ENCODE results near the gene EPHA6.

The EPHA6 gene

DNA sequence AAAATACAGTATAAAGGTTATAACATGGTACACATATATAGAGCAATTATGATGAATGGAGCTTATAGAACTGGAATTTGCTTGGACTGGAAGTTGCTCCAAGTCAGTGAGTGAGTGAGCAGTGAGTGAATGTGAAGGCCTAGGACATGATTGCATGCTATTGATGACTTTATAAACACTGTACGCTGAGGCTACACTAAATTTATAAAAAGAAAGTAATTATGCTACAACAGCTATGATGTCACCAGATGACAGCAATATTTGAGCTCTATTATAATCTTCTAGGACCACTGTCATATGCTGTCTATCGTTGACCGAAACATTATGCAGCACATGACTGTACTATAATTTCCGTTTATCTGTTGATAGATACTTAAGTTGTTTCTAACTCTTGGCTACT lies 463.3 kb downstream of the EPHA6 start:
- DNase-seq (ENCODE audit: low spot score): no peak

DNA sequence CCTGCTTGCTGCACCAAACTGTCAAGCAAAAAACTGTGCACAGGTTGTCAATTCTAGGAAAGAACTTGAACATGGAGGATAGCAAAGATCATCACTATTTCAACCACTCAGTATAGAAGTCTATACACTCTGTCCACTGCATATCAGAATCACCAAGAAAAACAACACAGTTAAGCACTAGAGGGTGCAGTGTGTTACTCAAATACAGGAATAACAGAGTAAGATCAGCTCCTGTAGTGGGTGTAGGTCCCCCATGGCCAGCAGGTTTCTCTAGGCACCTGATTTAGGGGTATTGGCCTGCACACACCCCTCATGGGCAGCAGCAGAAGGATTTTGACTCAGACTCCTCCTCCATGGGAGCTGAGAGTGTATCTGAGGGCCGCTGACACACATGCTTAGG lies 464.1 kb downstream of the EPHA6 start:
- no peak for DNase-seq (ENCODE audit: low spot score)

DNA sequence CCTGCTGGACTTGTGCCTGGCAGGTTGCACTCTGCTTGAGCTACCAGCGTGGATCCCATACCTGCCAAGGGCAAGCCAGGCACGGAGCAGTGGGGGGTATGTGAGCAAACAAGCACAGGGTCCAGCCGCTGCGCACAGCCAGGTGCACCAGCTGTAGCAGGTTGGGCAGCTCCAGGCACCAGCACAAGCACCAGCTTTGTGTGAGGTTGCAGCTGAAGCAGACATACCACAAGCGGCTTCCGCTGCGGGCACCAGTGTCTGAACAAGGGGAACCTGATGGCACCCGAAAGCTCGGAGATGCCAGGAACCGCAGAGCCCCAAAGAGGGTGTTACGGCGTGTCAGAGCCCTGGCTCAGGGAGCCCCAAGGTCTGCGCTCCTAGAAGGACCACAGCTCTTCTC lies 477.5 kb downstream of the EPHA6 start:
- no peak for DNase-seq (ENCODE audit: low spot score)

DNA sequence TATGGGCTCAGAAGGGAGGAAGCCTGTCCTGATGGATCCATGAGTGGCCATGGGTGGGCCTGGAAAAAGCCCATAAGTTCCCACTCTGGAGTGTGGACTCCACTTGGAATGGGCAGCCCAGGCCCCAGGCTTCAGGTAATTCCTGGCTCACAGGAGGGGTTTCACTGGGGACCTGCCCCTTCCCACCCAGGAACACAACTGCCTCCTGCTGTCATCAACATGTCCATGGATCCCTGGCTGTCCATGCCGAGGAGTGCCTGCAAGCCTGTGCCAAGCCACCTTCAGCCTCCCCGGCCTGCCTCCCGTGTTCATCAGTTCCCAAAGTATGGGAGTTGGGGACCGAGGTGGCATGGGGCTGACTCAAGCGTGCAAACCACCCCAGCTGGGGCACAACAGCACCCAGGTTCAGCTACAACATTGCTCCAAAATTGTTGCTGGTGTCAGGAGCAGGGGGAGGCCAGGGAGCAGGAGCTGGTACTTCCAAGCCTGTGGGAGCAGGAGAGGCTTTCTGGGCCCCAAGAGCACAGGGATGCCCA lies 479.3 kb downstream of the EPHA6 start:
- DNase-seq (ENCODE audit: low spot score): no peak

DNA sequence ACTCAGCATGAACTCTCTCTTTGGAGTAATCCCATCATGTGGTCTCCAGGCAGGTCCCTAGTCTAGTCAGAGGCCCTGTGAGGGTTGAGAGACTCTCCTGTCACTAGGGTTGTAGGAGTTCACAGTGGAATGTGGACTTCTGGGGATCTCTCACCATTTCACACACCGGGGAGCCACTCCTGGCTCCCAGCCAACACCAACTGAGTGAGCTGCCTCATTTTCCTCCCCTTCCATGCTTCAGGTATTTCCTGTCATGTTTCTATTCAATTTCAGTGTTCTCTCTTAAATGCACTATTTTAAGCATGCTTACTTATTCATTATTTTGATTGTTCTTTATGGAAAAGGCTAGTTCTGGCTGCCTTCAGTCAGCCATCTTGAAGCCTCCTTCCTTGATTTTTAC lies 482.6 kb downstream of the EPHA6 start:
- no peak for DNase-seq (ENCODE audit: low spot score)

DNA sequence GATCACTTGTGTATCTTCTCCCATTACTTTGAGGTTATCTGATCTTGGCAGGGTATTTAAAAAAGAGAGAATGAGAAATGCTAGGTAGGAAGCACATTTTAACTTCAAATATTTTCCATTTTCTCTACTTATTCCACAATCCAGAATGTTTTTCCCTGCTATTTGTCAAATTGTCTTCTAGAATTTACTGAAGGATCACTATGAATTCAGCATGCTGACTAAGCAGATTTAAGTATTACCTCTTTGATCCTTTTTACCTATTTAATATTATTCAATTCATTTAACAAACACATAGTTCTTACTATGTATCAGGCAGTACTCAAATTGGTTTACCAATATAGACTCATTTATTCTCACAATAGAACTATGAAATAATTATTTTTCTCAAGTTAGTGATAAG lies 486.7 kb downstream of the EPHA6 start:
- DNase-seq (ENCODE audit: low spot score): no peak

DNA sequence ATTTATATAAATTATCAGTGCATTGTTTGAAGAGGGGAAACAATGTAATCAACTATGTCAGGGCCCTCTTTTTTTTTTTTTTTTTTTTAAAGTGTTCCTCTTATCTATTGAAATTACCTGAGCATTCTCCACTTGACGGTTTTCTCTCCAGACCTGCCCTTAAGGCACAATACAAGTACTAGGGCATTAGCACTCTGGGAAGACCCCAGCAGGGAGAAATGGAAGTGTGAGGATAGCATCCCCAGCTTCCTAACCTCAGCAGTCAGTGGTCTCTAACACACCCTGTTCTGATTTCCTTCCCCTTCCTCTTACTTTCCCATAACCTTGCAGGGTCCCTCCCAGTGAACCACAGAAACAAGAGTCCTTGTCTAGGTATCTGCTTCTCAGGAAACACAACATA lies 491.8 kb downstream of the EPHA6 start:
- DNase-seq (ENCODE audit: low spot score): no peak

DNA sequence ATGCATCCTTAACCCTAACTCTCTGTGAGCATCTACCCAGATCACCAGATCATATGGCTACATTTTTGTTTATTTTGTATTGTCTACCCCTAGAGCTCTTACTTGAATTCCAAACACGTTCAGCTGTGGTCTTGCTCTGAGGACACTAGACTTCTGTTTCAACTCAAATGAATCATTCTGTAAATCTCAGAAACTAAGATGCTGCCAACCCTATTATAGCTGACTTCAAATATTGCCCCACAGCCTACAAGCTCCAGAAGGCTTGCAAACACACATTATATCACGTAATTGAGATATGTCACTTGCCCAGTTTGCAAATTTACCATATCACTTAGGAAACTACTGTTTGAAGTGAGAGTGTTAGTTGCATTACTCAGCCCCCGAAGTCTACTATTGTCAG lies 524.0 kb downstream of the EPHA6 start:
- DNase-seq (ENCODE audit: low spot score): no peak

DNA sequence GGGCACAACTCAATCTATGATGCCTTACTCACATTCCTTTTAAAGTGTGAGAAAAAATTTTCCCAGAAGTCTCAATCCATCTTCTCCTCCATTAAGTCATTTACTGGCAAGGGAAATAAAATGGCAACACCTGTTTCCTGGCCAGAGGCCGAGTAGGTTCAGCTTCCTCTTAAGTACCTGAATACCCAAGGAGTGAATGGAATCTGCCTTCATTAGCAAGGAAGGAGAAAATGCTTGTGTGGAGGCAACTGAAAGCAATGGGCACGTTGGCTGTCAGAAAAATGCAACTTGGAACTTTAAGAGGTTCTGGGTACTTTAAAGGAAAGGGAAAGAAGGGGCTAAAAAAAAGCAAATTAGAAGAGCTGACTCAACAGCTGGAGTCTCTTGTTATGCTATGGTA lies 526.5 kb downstream of the EPHA6 start:
- no peak for DNase-seq (ENCODE audit: low spot score)

DNA sequence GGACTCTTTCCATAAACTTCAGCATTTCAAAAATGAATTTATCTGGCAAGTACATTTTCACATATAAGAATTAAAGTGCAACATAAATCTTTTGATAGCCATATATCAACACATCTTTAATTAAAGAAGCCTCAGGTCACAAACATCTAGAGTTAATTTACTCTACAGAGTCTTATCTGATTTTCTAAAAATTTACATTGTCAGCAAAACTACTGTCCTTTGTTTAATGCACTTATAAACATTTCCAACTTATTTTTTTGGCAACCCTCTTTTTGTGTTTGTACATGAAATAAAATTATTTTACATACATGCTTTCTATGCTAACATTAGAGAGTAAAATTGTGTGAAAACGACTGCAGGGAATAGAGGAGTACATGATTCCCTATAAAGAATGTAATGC lies 533.4 kb downstream of the EPHA6 start:
- DNase-seq (ENCODE audit: low spot score): no peak

DNA sequence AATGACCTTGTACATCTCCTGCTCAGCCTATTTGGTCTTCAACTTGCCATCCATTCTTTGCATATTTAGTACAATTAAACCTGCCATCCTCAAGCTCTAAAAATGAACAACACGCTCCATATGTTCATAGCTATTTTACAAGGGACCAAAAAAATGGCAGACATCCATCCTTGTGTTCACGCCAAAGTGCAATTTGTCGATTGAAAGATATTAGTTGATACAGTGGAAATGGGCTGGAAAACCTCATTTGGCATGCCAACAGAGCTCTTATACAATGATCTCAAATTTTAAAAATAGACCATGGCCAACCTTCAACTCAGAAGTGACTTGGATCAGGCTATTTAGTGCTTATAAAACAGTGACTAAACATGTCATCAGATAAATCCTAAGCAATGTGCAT lies 536.6 kb downstream of the EPHA6 start:
- DNase-seq (ENCODE audit: low spot score): no peak

DNA sequence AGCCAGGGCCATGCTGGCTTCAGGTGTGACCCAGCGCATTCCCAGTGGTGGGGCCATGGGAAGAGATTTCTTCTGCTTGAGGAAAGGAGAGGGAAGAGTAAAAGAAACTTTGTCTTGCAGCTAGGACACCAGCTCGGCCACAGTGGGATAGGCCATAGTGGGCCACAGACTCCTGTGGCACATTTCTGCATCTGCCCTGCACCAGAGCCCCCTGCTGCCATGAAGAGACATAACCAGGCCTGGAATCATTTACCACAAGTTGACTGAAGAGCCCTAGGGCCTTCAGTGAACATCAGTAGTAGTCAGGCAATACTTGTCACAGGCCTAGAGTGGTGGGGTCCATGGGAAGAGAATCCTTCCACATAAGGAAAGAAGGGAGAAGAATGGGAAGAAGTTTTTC lies 538.8 kb downstream of the EPHA6 start:
- DNase-seq (ENCODE audit: low spot score): no peak

DNA sequence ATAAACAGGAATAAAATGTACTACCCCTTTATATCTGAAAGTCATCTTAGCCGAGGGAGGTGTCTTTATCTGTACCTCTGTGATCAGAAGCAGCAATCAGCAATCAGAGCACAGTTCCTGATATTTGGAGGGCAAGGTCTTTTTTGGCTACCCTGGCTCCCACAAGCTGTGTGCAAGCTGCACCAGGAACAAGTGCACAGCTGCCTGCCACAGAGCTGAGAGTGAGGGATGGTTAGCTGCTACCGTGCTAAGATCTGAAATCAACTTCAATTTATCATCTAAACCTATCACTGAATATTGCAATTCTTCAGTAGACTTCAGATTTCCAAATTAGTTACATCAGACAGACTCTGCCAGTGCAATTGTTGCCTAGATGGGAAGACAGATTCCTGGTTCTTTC lies 545.6 kb downstream of the EPHA6 start:
- no peak for DNase-seq (ENCODE audit: low spot score)

DNA sequence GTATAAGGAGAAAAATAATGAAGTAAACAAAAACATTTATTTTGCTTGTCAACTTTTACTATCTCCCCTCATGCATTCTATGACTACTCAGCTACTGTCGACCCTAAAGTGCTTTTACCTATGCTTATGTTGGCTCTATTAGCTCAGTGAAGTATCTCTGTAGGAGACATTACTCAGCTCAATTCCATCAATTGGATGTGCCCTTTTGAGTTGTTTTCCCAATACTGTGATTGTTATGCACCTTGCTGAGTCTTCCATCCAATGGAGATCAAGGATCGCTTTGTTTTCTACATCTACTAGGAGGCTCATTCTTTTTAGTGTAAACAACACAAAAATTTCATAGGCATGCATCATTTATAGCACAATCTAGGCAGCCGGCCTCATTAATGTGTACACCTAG lies 546.4 kb downstream of the EPHA6 start:
- DNase-seq (ENCODE audit: low spot score): no peak

DNA sequence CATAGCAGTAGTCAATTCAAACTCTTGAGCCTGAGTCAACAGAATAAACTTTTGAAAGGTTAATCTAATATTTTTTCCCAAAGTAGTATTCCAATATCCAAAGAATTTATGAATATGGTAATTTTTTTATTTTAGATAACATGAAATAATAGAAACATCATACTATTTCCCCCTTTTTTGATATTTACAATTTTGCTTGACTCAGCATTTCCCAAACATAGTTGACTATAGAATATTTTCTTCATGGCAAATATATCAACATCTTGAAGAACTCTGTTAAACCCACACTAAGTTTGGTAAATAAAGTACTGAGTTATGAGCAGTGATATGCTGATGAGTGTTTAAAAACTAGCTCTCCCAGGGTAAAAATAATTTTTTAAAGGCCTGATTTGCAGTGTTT lies 570.2 kb downstream of the EPHA6 start:
- no peak for DNase-seq (ENCODE audit: low spot score)

DNA sequence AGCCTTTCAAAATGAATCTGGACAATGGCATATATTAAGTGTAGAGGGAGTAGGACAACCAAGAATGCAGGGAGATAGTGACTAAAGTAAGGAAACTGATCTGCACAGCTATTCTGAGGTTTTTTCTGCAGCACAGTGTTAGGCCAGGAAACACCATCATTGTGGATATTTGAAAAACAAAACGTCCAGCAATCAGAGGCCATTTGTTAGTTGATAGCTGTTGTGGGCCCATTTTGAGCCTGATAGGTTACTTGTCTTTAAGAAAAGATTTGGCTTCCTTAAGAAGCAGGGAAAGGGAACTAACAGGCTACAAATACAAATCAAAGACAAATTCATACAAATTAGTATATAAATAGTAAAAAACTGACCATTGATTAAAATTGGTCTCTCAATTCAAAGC lies 574.4 kb downstream of the EPHA6 start:
- no peak for DNase-seq (ENCODE audit: low spot score)

DNA sequence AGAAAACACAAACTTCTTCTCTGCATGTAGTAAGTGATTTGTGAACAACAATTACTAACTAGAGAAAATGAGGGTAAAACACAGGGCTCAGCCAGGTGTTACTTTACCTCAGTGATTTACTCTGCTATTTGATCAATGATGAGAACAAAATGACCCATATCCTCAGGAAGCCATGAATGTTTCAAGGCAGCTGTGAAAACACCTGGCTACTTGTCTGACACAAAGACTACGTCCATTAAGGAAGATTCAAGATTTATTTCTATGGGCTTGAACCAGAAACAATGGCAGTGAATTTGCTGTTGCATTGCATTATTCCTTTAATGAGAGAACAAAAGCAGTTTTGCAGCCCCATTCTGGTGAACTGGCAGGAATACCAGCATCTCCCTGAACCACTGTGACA lies 575.5 kb downstream of the EPHA6 start:
- no peak for DNase-seq (ENCODE audit: low spot score)

DNA sequence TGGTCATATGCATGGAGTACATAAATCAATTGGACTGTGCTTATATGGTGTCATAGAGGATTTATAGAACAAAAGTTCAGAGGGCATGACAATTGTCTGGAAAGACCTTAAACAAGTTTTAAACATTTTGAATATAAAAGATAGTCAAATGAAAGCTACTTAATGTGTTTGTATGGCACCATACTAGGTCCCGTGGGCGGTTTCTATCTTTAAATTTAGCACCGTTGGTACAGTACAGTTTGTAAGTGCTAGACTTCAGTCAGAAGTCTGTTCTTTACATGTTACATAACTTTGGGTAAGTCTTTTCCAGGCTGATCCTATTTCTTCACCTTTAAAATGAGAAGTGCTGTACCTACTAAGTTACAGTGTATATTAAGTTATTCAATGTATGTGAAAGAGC lies 576.8 kb downstream of the EPHA6 start:
- no peak for DNase-seq (ENCODE audit: low spot score)

DNA sequence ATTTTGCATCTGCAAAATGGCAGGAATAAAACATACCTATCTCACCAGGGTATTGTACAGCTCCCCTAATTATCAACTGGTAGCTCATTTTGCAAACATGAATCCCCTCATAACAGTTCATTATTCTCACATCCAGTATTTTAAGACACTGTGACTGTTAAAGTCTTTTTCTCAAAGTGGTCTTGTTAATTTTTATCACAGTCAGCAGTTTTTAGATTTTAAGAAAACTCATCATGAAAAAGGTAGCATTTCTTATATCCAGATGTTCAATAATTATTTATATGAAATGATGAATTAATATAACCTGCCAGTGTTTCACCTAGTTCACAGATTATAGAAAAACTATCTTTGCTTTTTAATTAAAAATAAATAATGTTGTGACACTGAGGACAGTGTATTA lies 595.2 kb downstream of the EPHA6 start:
- no peak for DNase-seq (ENCODE audit: low spot score)

DNA sequence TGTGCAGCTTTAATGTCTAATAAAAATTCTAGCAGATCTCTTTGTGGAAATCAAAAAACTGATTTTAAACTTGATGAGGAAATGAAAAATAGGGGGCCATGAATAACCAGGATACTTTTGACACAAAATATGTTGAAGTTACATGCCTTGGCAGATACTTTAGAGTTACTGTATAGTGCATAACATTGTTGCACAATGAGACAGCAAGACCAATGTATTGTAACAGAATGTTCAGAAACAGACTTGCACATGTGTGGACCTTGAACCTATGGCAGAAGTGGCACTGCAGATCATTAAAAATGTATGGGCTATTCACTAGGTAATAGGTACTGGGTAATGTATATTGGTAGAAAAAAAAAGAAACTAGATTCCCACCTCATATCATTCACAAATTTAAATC lies 607.2 kb downstream of the EPHA6 start:
- DNase-seq (ENCODE audit: low spot score): no peak

DNA sequence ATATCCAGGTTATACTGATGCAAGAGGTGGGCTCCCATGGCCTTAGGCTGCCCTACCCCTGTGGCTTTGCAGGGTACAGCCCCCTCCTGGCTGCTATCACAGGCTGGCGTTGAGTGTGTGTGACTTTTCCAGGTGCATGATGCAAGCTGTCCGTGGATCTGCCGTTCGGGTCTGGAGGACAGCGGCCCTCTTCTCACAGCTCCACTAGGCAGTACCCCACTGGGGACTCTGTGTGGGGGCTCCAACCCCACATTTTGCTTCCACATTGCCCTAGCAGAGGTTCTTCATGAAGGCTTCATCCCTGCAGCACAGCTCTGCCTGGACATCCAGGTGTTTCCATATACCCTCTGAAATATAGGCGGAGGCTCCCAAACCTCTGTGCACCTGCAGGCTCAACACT lies 610.6 kb downstream of the EPHA6 start:
- DNase-seq (ENCODE audit: low spot score): no peak

DNA sequence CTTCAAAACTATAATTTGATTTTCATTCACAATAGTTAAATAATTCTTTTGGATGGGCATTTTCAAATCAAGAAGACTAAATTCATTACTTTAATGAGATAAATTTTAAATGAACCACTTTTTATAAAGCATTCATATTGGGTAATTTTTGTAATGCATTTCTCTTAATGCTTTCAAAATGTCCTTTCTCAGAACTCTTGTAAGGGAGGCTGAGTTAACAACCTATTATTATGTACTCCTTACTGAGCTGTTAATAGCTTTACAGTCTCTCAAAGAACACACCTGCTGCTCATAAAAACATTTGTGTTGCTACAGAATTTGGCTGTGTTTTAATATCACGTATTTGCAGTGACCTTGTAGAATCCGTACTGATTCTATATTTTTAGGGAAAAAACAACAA lies 616.2 kb downstream of the EPHA6 start:
- DNase-seq (ENCODE audit: low spot score): no peak

DNA sequence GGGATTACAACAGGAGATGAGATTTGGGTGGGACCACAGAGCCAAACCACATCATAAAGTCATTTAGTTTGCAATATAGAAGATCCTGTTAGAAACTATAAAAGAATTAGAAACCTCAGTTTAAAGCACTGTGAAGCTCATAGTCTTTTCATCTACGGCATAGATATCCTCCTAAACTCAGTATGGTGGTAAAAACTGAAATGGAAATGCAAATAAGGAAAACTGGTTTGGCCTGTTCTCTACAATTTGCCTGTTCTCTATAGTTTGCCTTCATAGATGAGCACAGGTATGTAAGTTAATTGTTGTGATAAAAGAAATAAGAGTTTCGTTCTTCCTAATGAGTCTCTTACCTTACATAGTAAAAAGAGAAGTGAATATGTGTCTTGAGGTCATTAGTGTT lies 618.5 kb downstream of the EPHA6 start:
- no peak for DNase-seq (ENCODE audit: low spot score)

DNA sequence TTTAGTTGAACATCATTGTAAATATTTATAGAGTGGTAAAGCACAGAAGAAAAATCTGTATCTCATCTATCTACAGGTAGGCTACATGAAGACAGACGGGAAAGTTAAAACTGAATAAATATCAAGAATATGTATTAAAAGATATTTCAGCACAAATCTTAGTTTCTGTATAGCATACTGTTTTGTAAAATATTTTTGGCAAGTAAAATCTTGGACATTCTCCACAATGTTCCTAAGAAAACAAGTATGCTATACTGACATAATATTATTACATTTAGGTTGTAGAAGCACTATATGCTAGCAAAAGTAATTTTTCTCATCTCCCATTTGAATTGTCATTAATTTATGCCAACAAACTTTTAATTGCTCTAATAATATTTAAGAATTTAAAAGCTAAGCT lies 623.7 kb downstream of the EPHA6 start:
- no peak for DNase-seq (ENCODE audit: low spot score)

DNA sequence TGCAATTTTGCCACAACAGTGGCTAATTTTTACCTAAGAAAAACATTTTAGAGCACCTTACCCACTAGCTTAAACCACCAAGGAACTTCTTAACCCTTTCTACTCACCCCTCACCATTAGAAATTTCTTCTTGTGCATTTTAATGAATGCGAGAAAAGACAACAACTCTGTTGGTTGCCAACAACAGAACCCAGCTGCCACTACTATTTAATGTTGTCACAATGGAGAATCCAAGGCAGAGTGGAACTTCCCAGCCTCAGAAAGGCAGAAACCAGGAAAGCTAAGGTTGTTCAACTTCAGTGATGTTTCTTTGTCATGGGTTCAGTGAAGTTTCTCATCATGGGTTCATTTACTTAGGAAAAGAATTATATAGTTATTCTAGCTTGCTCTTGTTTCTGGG lies 625.0 kb downstream of the EPHA6 start:
- no peak for DNase-seq (ENCODE audit: low spot score)
